ENCODE data around the gene LILRB4.
"Not testable (repeated sequence)": the region's sequence is repeated elsewhere in the genome, so short reads cannot be mapped to it uniquely, and the experiment has no call there.

LILRB4 gene

GRCh38 chr19:54650108-54650655, 12.6 kb upstream of the LILRB4 start:
- no peak for DNase-seq (ENCODE audit: low read depth in 2 of 2)

DNA sequence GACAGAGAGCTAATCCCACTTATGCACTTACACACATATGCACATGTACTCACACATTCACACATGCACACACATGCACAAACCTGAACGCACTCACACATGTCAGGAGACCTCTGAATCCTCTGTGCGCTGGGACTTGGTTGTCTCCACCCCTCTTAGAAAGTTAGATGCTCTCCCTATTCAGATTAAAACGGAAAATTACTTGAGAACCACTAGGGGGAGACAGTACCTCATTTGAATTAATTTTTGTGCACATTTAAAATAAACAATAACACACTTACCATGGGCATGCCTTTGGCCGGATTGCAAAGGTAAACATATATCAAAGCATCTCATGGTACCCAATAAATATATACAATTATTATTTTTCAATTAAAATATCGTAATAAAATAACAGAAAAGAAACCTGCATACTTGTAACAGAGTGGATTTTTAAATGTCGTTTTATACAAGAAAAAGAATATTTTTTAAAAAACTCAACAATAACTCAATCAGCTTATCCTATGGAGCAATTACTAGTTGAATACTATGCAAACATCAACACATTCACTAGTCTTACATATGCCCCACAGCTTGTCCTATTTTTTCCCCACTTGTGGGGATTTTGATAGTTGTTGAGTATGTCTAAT, 9.5 kb upstream of the LILRB4 start:
- DNase-seq (ENCODE audit: low read depth in 2 of 2): no peak

GRCh38 chr19:54654447-54655321, 8.1 kb upstream of the LILRB4 start:
- no peak for DNase-seq (ENCODE audit: low read depth in 2 of 2)

DNA sequence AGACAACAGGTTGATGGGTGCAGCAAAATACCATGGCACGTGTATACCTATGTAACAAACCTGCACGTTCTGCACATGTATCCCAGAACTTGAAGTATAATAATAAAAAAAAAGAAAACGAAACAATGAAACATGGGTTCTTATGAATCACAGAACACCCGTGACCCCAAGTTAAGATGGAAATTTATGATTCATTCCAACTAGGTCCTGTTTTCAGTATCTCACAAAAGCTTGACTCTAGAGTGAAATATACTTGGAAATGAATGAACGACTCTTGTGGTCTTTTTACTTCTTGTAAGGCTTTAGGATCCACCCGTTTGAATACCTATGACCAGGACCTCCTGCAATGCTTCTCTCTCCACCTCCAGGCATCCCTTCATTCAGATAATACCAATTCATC, 3.5 kb upstream of the LILRB4 start:
- DNase-seq (ENCODE audit: low read depth in 2 of 2): no peak

DNA sequence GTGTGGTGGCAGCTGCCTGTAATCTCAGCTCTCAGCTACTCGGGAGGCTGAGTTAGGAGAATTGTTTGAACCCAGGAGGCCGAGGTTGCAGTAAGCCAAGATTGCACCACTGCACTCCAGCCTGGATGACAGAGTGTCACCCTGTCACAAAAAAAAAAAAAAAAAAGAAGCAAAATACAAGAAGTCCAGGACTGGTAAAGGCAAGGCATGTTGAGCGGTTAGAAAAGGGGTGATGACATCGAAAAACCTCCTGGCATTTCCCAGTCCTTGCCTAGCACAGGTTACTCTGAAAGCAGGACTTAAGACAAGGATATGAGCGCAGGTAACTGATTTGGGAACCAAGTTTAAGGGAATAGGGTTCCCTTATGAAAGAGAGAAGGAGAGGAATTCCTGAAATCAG, 2.5 kb upstream of the LILRB4 start:
- DNase-seq (ENCODE audit: low read depth in 2 of 2): no peak

- no peak for DNase-seq (ENCODE audit: low read depth in 2 of 2)
Observed at GRCh38 chr19:54660964-54661363, 1.8 kb upstream of the LILRB4 start.

DNA sequence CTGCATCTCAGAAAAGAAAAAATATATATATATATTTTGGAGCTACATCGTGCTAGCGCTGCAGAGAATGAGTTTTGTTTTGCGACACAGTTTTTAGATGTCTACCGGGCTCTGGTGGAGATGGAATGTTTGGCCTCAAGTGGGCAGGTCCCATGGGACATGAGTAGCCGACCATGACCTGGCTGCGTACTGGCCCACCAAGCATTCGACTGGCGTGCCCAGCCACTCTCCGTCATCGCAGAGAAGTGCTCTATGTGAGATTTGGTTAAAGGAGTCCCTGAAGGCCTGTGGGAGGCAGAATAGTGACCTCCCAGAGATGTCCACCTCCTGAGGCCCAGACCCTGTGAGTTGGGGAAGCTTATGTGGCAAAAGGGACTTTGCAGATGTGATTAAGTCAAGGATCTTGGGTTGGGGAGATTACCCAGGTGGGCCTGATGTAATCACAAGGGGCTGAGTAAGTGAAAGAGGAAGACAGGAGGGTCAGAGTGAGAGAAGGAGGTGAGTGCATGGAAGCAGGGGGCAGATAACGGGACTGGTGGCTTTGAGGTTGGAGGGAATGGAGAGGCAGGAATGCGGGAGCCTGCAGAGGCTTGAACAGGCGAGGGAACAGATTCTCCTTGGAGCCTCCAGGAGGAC, 821 bp upstream of the LILRB4 start:
- no peak for DNase-seq (ENCODE audit: low read depth in 2 of 2)

GRCh38 chr19:54665530-54665929, 2.7 kb downstream of the LILRB4 start:
- no peak for DNase-seq (ENCODE audit: low read depth in 2 of 2)

GRCh38 chr19:54667217-54667616, 4.4 kb downstream of the LILRB4 start:
- no peak for DNase-seq (ENCODE audit: low read depth in 2 of 2)

DNA sequence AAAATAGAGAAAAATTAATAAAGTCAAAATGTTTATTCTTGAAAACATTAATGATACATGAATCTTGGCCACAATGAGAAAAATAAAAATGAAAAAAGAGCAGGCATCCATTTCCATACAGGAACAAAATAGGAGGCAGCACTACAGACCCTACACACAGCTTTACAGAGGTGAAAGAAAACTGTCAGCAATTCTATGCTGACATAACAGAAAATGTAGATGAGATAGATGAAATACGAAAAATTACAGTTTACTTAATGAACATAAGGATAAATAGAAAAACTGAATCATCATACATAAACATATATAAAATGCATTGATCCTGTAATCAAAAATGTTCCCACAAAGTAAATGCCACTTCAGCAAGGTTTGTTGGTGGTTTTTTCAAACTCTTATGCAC, 5.6 kb downstream of the LILRB4 start:
- no peak for DNase-seq (ENCODE audit: low read depth in 2 of 2)

DNA sequence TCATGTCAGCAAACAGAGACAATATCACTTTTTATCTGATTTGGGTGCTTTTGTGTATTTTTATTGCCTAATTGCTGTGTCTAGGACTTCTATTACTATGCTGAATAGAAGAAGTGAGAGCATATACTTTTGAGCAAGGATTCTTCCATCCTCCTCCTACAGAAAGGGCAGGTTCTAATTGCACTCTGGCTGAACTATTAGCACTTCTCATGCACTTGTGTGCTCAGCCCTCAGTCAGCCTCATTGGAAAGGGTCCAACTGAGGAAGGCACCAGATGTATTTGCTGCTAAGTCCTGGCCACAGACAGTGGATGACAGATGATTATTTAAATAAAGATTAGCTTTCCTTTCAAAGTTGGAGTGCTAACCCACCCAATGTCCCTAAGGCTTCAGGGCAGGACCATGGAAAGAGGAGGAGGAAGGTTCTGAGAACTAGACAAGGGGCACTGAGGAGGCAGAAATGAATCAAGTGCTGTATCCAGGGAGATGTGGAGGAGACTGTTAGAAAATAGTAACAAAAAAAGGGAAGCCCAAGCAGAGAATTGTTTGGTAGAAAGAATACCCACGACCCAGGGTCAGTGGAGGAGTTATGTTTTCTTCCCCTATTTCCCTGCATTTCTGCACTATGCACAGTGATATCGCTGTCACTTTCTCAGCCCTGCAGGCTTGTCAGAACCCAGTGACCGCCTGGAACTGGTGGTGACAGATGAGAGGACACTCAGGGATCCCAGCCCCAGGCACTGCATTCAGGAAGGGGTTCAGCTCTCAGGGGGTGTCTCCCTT, 8.0 kb downstream of the LILRB4 start:
- DNase-seq (ENCODE audit: low read depth in 2 of 2): no peak

DNA sequence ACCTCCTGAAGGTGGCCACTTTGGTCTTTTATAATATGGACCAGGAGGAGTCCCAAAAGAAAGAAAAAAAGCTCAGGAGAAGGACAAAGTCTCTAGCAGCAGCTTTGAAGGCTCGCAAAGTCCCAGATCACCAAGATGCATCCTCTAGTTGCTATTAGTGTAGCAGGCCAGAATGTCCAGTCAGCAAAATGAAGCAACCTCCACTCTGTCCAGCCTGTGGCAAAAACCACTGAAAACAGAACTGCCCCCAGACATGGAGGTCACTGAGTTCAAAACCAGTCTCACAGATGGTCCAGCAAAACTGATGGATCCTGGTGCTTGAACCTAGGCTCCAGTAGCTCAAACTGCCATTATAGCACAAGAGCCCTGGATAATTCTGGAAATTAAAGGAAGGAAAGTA, 10.4 kb downstream of the LILRB4 start:
- no peak for DNase-seq (ENCODE audit: low read depth in 2 of 2)

- no peak for DNase-seq (ENCODE audit: low read depth in 2 of 2)
Observed at GRCh38 chr19:54674021-54674617, 11.3 kb downstream of the LILRB4 start.

DNA sequence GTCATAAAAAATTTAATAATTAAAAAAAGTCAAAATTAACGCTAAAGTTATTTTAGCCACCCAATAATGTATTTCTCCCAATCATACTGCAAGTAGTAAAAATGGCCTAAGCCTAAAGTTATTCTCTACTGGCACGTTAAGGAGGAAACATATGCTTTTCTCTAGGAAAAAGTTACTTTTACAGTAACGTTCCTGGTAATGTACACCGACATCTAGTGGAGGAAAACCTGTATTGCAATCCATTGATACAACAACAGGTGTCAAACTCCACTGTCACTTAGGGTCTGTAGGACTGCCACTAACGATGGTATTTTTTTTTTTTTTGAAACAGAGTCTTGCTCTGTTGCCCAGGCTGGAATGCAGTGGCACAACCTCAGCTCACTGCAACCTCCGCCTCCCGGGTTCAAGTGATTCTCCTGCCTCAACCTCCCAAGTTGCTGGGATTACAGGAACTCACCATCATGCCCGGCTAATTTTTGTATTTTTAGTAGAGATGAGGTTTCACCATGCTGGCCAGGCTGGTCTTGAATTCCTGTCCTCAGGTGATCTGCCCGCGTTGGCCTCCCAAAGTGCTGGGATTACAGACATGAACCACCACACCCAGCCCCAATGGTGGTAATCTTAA, 13.5 kb downstream of the LILRB4 start:
- not testable (repeated sequence) for DNase-seq (ENCODE audit: low read depth in 2 of 2)

DNA sequence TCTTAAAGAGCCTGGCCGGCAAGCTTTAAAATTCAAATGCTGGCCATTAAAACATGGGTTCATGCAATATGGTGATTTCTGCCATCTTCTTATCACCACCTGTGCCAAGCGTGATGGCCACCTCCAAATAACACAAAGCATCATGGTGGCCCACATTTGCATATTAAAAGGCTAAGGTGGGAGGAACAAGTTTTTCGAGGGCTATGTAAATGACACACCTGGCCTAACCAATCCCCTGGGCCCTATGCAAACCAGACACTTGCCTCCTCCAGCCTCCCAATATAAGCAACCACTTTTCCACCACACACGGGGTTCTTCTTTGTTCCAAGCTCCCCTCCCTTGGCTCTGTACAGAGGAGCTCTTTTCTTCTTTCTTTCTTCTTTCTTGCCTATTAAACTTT, 14.4 kb downstream of the LILRB4 start:
- no peak for DNase-seq (ENCODE audit: low read depth in 2 of 2)

- not testable (repeated sequence) for DNase-seq (ENCODE audit: low read depth in 2 of 2)
Observed at GRCh38 chr19:54681596-54681995, 18.8 kb downstream of the LILRB4 start.

DNA sequence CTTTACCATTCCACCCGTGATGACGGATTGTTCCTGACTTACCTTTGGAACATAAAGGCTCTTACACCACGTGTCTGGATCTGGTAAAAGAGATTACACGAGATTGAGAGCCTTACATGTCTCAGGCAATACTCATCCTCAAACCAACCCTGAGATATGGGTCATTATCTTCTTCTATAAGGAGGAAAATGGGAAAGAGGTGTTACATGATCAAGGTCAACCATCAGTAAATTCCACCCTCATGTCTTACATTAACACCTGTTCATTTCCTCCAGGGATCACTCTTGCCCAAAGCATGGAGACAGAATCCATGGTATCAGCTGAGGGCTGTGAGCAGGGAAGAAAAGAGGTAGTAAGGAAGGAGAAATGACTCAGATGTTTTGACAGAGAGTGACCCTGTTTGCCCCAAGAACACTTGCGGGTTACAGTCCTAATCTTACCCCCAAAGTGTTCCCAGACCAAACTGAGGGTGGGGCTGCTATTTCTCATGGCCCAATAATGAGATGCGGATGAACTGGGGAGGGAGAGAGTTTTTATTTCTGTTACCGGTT, 19.6 kb downstream of the LILRB4 start:
- DNase-seq (ENCODE audit: low read depth in 2 of 2): no peak

DNA sequence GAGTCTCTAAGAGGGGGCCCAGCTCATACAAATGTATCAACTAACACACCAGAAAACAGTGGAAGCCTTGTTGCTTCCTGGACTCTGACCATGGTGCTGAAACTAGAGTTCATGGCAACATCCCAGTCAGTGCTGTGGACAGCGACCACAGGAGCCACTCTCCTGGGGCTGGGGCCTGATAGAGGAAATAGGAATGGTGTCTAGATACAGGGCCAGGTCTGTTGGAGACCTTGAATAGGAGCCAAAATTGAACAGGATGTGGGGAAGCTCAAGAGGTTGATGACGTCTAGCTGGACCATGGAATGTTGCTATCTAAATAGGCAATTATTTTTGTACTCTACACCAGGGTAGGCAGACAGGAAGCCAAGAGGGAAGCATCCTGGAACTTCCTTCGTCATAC, 21.7 kb downstream of the LILRB4 start:
- no peak for DNase-seq (ENCODE audit: low read depth in 2 of 2)

- no peak for DNase-seq (ENCODE audit: low read depth in 2 of 2)
Observed at GRCh38 chr19:54691582-54692297, 29.0 kb downstream of the LILRB4 start.

DNA sequence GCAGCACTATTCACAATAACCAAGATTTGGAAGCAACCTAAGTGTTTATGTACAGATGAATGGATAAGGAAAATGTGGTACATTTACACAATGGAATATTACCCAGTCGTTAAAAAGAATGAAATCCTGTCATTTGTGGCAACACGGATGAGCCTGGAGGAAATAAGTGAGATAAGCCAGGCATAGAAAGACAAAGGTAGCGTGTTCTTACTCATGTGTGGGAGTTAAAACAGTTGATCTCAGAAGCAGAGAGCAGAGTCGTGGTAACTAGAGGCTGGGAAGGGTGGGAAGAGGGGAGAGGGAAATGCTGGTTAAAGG, 29.5 kb downstream of the LILRB4 start:
- no peak for DNase-seq (ENCODE audit: low read depth in 2 of 2)
